Activated T-cell treated with anti-CD3 and anti-CD28 coated beads, Interleukin-2, amount 50 U/mL, for 24 hours (primary cell): ENCODE data around the gene CLEC4M.
"Not testable (repeated sequence)": the region's sequence is repeated elsewhere in the genome, so short reads cannot be mapped to it uniquely, and the experiment has no call there.

ENCODE experiments used
- DNase-seq: peaks from one replicate; pipeline ENCODE4 v3.0.0-alpha.2; 2020
- H3K27ac Mint-ChIP-seq: 2 replicates; pipeline ENCODE4 v1.8.0; 2020; ENCODE audit warnings: mild to moderate bottlenecking, mixed read lengths
- H3K27me3 Mint-ChIP-seq: 2 replicates; pipeline ENCODE4 v1.8.0; 2020; ENCODE audit warnings: mixed read lengths
- H3K36me3 Mint-ChIP-seq: 2 replicates; pipeline ENCODE4 v1.8.0; 2020; ENCODE audit warnings: low read depth, mixed read lengths
- H3K4me1 Mint-ChIP-seq: 2 replicates; pipeline ENCODE4 v1.8.0; 2020; ENCODE audit warnings: low read depth, mixed read lengths
- H3K4me3 Mint-ChIP-seq: 2 replicates; pipeline ENCODE4 v1.8.0; 2020; ENCODE audit warnings: mild to moderate bottlenecking, moderate library complexity, mixed read lengths
- H3K9me3 Mint-ChIP-seq: 2 replicates; pipeline ENCODE4 v1.8.0; 2020; ENCODE audit warnings: mixed read lengths

The CLEC4M gene

DNA sequence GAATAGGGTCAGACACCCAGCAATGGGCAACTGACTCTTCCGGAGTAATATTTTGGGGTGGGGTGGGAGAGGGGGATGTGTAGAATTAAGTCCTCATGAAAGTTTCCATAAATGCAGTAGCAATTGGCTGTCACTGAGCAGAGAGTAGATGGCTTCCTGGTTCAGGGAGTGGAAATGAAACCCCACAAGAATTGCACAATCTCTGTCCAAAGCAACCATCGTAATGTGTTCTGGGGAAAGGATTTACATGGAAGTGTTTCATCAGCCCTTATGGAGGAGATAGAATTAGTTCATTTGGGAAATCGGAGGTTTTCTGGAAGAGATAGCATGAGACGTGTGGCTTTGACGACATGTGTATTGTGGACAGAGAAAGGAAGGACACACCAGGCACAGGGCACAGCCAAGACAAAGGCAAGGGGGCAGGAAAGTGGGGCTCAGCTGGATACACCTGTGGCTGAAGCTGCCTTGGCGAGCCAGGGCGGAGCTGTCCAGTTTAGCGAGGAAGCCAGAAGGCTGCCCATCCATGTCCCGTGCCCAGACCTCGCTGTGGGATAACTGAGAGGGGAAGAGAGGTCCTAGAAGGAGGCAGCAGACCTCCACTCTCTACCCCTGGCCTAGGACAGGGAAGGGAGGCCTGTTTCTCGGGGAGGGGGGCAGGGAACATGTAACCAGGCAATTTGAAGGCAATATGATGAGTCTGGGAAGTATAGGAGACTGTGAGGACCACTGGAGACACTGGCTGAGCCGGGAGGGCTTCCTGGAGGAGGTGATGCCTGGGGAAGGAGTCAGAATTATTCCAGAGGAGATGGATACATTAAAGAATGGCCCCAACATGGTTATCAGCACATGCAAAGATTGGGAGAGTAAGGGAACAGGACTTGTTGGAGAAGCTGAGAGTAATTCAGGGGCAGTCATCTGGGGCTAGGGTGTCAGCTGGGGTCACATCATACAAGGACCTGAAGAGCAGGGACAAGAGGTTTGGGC, 28.5 kb upstream of the CLEC4M start:
- no peak overlapping the region for H3K4me3 Mint-ChIP-seq
- peaks cover 66% of the 10 kb centered on the region for H3K27me3 Mint-ChIP-seq
- no peaks in the 10 kb centered on the region for H3K36me3 Mint-ChIP-seq
- no peaks in the 10 kb centered on the region for H3K9me3 Mint-ChIP-seq
- peaks cover 15% of the 10 kb centered on the region for H3K4me1 Mint-ChIP-seq
- H3K27ac Mint-ChIP-seq, result no peak overlapping the region
- DNase-seq, result peak; percentile 9

DNA sequence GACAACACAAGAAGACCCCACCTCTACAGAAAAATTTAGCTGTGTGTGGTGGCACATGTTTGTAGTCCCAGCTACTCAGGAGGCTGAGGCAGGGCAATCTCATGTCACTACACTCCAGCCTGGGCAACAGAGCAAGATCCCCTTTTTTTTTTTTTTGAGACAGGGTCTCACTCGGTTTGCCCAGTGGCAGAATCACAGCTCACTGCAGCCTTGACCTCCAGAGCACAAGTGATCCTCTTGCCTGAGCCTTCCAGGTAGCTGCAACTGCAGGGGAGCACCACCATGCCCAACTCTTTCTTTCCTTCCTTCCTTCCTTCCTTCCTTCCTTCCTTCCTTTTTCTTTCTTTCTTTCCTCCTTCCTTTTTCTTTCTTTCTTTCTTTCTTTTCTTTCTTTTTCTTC, 26.9 kb upstream of the CLEC4M start:
- Mint-ChIP-seq H3K9me3 (no peaks in the 10 kb centered on the region), H3K4me3 (no peak overlapping the region), H3K27me3 (peaks cover 69% of the 10 kb centered on the region), H3K27ac (no peak overlapping the region), H3K36me3 (no peaks in the 10 kb centered on the region), H3K4me1 (peaks cover 8% of the 10 kb centered on the region)
- DNase-seq, result no peak

DNA sequence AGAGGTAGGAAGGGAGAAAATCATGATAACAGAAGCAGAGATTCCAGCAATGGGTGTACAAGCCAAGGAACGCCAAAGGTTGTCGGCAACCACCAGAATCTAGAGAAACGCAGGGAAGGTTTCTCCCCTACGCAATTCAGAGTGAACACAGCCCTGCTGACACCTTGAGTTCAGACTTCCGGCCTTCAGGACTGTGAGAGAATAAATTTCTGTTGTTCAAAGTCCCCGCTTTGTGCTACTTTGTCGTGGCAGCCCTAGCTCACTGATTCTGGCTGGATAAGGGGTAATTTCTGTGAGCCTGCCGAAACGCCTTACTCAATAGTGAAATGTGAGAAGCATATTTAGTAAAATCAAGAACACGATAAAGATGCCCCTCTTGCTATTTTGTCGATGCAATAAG, 25.8 kb upstream of the CLEC4M start:
- Mint-ChIP-seq H3K27ac (no peak overlapping the region), H3K9me3 (no peaks in the 10 kb centered on the region), H3K4me1 (peaks cover 8% of the 10 kb centered on the region), H3K4me3 (no peak overlapping the region), H3K27me3 (peaks cover 64% of the 10 kb centered on the region), H3K36me3 (no peaks in the 10 kb centered on the region)
- no peak for DNase-seq

DNA sequence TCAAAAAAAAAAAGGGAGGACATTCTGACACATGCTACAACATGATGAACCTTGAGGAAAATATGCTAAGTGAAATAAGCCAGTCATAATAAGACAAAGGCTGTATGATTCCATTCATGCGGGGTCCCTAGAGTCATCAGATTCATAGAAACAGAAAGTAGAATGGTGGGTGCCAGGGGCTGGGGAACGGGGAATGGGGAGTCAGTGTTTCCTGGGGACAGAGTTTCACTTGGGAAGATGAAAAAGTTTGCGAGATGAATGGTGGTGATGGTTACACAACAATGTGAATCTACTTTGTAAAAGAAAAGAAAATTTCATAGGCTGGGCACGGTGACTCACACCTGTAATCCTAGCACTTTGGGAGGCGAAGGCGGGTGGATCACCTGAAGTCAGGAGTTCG, 25.0 kb upstream of the CLEC4M start:
- no peaks in the 10 kb centered on the region for H3K9me3 Mint-ChIP-seq
- peaks cover 8% of the 10 kb centered on the region for H3K4me1 Mint-ChIP-seq
- no peak for DNase-seq
- H3K27ac Mint-ChIP-seq, result no peak overlapping the region
- no peak overlapping the region for H3K4me3 Mint-ChIP-seq
- H3K36me3 Mint-ChIP-seq, result no peaks in the 10 kb centered on the region
- peaks cover 68% of the 10 kb centered on the region for H3K27me3 Mint-ChIP-seq

DNA sequence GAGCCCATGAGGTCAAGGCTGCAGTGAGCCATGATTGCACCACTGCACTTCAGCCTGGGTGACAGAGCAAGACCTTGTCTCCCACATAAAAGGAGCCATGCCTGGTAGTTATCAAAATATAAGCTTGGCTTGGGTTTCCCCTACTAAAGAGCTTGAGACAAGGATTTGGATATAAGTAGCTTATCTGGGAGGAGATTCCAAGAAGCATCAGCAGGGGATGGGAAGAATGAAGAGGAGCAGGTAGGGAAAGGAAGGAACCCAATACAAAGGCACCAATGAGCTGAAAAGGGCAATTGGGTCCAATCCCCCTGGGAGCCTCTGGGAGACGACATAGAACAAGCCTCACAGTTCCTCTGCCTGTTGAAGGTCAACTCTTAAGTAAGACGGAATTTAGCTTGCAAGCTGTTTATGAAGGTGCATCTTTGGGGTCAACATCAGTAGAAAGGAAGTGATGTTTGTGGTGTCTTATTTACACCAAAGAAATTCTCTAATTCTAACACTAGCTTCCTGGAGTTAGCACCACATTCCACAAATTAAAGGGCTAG, 23.8 kb upstream of the CLEC4M start:
- H3K4me1 Mint-ChIP-seq, result peaks cover 19% of the 10 kb centered on the region
- H3K4me3 Mint-ChIP-seq, result no peak overlapping the region
- no peak overlapping the region for H3K27ac Mint-ChIP-seq
- H3K9me3 Mint-ChIP-seq, result no peaks in the 10 kb centered on the region
- no peak for DNase-seq
- peaks cover 69% of the 10 kb centered on the region for H3K27me3 Mint-ChIP-seq
- no peaks in the 10 kb centered on the region for H3K36me3 Mint-ChIP-seq

DNA sequence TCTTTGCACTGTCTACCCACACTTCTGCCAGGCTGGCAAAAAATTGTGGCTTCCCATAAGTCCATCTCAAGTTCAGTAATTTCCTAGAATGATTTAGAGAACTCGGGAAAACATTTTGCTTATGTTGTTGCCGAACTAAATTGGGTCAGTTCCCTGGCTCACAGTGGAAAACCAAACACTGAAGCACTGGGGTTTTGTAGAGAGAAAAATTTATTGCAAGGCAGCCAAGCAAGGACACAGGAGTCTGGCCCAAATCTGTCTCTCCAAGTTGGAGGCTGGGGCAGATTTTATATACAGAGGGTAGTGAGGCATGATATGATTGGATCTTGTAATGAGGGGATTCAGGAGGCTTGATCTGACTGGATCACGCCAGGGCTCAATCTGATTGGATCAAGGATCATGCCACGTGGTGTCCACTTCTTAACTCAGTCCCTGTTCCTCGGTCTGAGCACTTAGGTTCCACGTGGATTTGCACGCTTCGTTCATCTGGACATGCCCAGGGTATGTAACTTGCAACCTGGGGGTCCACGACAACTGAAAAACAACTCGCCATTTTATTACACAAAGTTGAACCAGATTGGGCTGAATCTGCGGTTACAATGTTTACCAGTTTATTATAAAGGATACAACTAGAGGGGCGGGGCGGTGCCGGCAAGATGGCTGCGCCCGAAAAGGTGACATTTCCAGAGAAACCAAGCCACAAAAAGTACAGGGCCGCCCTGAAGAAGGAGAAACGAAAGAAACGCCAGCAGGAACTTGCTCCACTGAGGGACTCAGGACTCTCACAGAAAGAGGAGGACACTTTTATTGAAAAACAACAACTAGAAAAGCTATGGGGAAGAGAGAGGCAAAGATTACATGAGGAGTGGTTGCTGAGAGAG, 23.0 kb upstream of the CLEC4M start:
- H3K4me1 Mint-ChIP-seq, result peaks cover 22% of the 10 kb centered on the region
- H3K4me3 Mint-ChIP-seq, result no peak overlapping the region
- peak; percentile 11 for DNase-seq
- no peaks in the 10 kb centered on the region for H3K9me3 Mint-ChIP-seq
- no peak overlapping the region for H3K27ac Mint-ChIP-seq
- no peaks in the 10 kb centered on the region for H3K36me3 Mint-ChIP-seq
- peaks cover 69% of the 10 kb centered on the region for H3K27me3 Mint-ChIP-seq

DNA sequence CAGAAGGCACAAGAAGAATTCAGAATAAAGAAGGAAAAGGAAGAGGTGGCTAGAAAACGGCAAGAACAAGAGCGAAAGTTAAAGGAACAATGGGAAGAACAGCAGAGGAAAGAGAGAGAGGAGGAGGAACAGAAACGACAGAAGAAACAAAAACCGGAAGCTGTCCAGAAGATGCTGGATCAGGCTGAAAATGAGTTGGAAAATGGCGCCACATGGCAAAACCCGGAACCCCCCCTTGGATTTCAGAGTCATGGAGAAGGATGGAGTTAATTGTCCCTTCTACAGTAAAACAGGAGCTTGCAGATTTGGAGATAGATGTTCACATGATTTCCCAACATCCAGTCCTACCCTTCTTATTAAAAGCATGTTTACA, 22.4 kb upstream of the CLEC4M start:
- H3K27me3 Mint-ChIP-seq, result peaks cover 68% of the 10 kb centered on the region
- no peak for DNase-seq
- peaks cover 22% of the 10 kb centered on the region for H3K4me1 Mint-ChIP-seq
- no peaks in the 10 kb centered on the region for H3K9me3 Mint-ChIP-seq
- no peaks in the 10 kb centered on the region for H3K36me3 Mint-ChIP-seq
- H3K4me3 Mint-ChIP-seq, result no peak overlapping the region
- no peak overlapping the region for H3K27ac Mint-ChIP-seq

DNA sequence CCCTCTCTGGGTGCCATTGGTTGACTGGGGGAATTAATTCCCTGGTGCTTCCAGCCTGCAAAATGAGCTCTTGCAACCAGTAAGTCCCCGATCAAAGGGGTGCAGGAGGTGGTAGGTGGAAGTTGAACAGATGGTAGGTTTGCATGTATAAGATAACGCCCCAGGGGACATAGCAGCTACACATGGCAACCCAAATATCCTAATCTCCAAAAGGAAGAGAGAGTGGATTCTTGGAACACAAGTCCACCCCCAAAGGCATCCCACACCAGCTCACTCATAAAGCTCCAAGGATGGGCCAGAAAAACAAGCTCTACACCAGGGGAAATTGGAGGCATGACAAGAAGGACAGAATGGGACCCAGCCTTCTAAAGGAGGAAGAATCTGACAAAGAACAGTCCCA, 20.5 kb upstream of the CLEC4M start:
- H3K27me3 Mint-ChIP-seq, result peaks cover 67% of the 10 kb centered on the region
- H3K36me3 Mint-ChIP-seq, result no peaks in the 10 kb centered on the region
- H3K9me3 Mint-ChIP-seq, result no peaks in the 10 kb centered on the region
- H3K4me1 Mint-ChIP-seq, result peaks cover 19% of the 10 kb centered on the region
- DNase-seq, result peak; percentile 15
- H3K4me3 Mint-ChIP-seq, result no peak overlapping the region
- no peak overlapping the region for H3K27ac Mint-ChIP-seq

DNA sequence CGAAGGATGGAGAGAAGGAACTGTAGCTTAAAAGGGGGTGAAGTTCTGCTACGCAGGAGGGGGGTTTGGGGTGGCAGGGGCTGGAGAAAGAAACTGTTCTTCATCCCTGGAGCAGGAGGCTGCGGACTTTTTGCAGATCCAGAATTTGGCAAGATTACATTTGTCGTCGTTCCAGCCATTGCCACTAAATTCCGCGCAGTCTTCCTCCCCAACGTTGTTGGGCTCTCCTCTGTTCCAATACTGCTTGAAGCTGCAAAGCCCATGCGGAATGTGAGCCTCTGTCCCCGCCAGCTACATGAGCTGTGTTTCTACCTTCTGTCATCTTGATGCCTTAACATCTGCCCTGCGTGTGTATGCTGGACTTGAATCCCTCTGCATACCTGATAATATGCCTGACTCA, 20.1 kb upstream of the CLEC4M start:
- H3K9me3 Mint-ChIP-seq, result peaks cover 1% of the 10 kb centered on the region
- no peaks in the 10 kb centered on the region for H3K36me3 Mint-ChIP-seq
- no peak overlapping the region for H3K4me3 Mint-ChIP-seq
- DNase-seq, result no peak
- peaks cover 16% of the 10 kb centered on the region for H3K4me1 Mint-ChIP-seq
- peaks cover 70% of the 10 kb centered on the region for H3K27me3 Mint-ChIP-seq
- no peak overlapping the region for H3K27ac Mint-ChIP-seq

DNA sequence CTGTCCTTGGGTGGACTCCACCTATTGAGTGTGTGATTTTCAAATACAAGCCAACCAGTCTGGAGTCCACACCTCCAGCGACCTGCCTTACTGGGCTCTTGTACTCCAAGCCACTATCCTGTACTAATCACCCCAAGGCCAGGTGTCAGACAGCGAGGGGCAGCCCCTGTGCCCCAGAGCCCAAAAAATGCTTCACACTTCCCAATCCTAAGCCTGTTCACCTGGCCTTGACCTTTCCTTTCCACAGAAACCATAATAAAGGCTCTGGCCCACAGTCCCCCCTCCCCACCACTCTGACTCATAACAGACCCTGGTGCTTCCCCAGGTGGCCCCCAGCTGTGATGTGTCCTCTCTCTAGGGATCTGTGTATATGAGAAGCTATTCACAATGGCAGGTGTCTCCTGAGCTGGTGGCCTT, 19.6 kb upstream of the CLEC4M start:
- H3K4me1 Mint-ChIP-seq, result peaks cover 14% of the 10 kb centered on the region
- H3K36me3 Mint-ChIP-seq, result no peaks in the 10 kb centered on the region
- no peak overlapping the region for H3K27ac Mint-ChIP-seq
- peak; percentile 64 for DNase-seq
- H3K27me3 Mint-ChIP-seq, result peaks cover 71% of the 10 kb centered on the region
- H3K9me3 Mint-ChIP-seq, result peaks cover 4% of the 10 kb centered on the region
- H3K4me3 Mint-ChIP-seq, result no peak overlapping the region

DNA sequence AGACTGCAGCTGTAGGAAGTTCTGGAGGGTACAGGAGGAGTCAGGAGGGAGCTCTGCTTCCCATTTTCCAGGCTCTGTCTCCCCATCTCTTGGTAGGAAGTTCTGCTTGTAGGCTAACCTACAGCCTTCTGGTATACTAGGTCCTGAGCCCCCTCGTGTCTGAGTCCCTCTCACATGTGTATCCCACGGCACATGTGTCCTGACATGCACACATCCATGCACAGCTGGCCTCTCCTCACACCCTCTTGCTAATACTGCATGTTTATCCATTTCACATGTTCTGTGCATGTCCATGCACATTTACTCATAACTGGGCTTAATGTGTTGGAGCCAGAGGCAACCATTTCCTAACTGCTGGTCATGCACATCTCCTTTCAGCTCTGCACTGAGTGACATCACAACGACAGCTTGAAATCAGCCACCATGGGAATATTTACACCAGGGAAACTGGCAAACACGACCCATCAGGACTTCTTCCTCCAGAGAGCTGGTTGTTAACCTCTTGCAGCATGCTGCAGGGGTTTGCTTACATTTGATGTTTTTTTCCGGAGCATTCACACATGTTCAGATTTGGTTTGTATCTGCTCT, 18.8 kb upstream of the CLEC4M start:
- peaks cover 14% of the 10 kb centered on the region for H3K4me1 Mint-ChIP-seq
- H3K9me3 Mint-ChIP-seq, result peaks cover 4% of the 10 kb centered on the region
- no peaks in the 10 kb centered on the region for H3K36me3 Mint-ChIP-seq
- no peak overlapping the region for H3K4me3 Mint-ChIP-seq
- no peak overlapping the region for H3K27ac Mint-ChIP-seq
- H3K27me3 Mint-ChIP-seq, result peaks cover 69% of the 10 kb centered on the region
- DNase-seq, result peak; percentile 30

DNA sequence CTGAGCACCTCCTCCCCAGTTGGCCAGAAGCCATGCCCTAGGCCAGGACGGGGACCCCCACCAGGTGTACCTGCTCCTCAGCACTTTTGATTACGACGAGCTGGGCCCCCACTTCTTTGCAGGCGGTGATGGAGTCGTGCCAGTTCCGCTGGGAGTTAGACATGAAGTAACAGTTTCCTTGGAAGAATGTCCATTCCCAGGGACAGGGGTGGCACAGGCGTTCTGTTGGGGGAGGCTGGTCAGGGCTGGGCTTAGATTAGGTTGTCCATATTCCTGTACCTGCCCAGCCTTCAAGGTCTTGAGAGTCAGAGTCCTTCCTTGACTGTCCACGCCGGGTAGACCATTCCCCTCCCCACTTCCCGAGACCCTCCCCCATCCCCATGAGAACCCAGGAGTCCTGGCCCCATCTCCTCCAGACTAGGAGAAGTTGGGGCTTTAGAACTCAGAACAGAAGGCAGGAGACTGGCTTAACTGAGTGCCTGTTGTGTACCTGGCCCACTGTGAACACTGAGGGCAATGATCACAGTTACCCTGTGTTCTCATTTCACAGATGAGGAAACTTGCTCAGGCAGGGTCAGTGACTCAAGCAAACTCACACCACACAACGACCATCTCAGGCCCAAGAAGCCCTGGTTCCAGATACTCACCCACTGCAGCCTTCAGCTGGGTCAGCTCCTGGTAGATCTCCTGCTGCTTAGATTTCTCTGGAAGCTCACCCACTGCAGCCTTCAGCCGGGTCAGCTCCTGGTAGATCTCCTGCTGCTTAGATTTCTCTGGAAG, 18.0 kb upstream of the CLEC4M start:
- no peak overlapping the region for H3K4me3 Mint-ChIP-seq
- no peak overlapping the region for H3K27ac Mint-ChIP-seq
- H3K36me3 Mint-ChIP-seq, result no peaks in the 10 kb centered on the region
- peaks cover 62% of the 10 kb centered on the region for H3K27me3 Mint-ChIP-seq
- peak; percentile 28 for DNase-seq
- H3K9me3 Mint-ChIP-seq, result peaks cover 5% of the 10 kb centered on the region
- H3K4me1 Mint-ChIP-seq, result peaks cover 15% of the 10 kb centered on the region

DNA sequence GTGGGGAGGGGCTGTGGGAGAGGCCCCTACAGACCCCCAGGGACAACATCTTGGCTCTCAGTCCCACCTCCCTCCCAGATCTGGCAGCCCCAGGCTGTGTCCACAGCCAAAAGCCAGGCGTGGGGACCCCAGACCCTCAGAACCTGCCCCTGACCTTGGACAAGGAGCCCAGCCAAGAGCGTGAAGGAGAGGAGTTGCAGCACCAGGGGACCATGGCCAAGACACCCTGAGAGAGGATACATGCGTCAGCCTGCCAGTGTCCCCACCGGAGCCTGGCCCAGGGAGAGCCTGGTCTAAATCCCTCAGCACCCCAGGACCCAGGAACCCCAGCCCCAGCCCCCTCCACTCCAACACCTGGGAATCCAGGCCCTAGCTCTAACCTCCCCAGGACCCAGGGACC, 16.7 kb upstream of the CLEC4M start:
- H3K36me3 Mint-ChIP-seq, H3K4me3 Mint-ChIP-seq, H3K27ac Mint-ChIP-seq: not testable (repeated sequence)
- Mint-ChIP-seq H3K27me3 (peaks cover 54% of the 10 kb centered on the region), H3K4me1 (peaks cover 27% of the 10 kb centered on the region), H3K9me3 (peaks cover 11% of the 10 kb centered on the region)
- peak; percentile 22 for DNase-seq
